PC-3 (cell line): ENCODE results near the gene ATE1.

Source experiments
- EZH2 ChIP-seq: fragments of 300-600 bp; sonication (generic); IDR thresholded peaks from one replicate; pipeline ENCODE4 v1.6.1; 2017; ENCODE audit warnings: antibody characterized with exemption, mild to moderate bottlenecking, low read length; ENCODE audit not compliant: unreplicated experiment
- EZH2phosphoT487 ChIP-seq: fragments of 300-600 bp; sonication (generic); IDR thresholded peaks from 2 replicates; pipeline ENCODE4 v1.6.1; 2018; ENCODE audit warnings: mild to moderate bottlenecking, antibody characterized with exemption, low read length, borderline replicate concordance
- TF ChIP-seq, protein P1 (sequence below): fragments of 300-600 bp; sonication (generic); conservative IDR thresholded peaks from 2 replicates; pipeline ENCODE4 v1.5.1; 2017; ENCODE audit warnings: antibody characterized with exemption, low read depth, mild to moderate bottlenecking, low read length

DNA sequence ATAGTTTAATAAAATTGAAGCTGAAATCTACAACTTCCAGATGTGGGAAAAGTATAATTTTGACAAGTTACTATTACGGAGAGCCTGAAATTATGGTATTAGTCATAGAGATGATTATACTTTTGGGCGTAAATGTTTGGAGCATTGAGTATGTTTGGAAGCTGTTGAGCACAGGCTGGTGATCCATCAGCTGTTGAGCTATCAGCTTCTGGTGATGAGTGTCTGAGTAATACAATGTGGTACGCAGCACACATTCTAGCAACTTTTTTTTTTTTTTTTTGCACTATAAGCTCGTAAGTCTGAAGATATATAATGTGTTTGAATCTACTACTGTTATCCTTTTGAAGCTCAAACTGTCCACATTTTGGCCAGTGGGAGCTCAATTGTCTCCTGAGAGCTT lies 123.4 kb downstream of the ATE1 start:
- TF ChIP-seq, protein P1, sequence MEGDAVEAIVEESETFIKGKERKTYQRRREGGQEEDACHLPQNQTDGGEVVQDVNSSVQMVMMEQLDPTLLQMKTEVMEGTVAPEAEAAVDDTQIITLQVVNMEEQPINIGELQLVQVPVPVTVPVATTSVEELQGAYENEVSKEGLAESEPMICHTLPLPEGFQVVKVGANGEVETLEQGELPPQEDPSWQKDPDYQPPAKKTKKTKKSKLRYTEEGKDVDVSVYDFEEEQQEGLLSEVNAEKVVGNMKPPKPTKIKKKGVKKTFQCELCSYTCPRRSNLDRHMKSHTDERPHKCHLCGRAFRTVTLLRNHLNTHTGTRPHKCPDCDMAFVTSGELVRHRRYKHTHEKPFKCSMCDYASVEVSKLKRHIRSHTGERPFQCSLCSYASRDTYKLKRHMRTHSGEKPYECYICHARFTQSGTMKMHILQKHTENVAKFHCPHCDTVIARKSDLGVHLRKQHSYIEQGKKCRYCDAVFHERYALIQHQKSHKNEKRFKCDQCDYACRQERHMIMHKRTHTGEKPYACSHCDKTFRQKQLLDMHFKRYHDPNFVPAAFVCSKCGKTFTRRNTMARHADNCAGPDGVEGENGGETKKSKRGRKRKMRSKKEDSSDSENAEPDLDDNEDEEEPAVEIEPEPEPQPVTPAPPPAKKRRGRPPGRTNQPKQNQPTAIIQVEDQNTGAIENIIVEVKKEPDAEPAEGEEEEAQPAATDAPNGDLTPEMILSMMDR: no peak
- TF ChIP-seq EZH2: no peak
- TF ChIP-seq EZH2phosphoT487: no peak
